Measurements from ENCODE around the gene TTC1. TPM values are rescaled to one million over a fixed set of nuclear protein-coding genes. Genes with fewer than 3 reads are reported as not detected.

Gene TTC1
- total and polyA plus RNA-seq, 8 donors = 2.3 to 50.0 (median 33.0) TPM

GRCh38 chr5:160057256-160057655 is 48.3 kb downstream of the TTC1 start:
- Histone ChIP-seq H3K36me3 (peaks cover 27 to 100% (median 98%) of the 10 kb centered on the region in 4 donors), H3K9me3 (no peaks in the 10 kb centered on the region), H3K27me3 (no peaks in the 10 kb centered on the region), H3K27ac (no peak overlapping the region), H3K4me1 (no peaks in the 10 kb centered on the region), H3K4me3 (no peak overlapping the region)
- WGBS, 5 donors = 88 to 96% (median 95%) methylated on average over 4 of the region's 4 CpGs
- no peak for TF ChIP-seq EP300 (IDR thresholded peaks at IDR 0.05)
- TF ChIP-seq, protein P1, sequence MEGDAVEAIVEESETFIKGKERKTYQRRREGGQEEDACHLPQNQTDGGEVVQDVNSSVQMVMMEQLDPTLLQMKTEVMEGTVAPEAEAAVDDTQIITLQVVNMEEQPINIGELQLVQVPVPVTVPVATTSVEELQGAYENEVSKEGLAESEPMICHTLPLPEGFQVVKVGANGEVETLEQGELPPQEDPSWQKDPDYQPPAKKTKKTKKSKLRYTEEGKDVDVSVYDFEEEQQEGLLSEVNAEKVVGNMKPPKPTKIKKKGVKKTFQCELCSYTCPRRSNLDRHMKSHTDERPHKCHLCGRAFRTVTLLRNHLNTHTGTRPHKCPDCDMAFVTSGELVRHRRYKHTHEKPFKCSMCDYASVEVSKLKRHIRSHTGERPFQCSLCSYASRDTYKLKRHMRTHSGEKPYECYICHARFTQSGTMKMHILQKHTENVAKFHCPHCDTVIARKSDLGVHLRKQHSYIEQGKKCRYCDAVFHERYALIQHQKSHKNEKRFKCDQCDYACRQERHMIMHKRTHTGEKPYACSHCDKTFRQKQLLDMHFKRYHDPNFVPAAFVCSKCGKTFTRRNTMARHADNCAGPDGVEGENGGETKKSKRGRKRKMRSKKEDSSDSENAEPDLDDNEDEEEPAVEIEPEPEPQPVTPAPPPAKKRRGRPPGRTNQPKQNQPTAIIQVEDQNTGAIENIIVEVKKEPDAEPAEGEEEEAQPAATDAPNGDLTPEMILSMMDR (IDR thresholded peaks at IDR 0.05) = no peak
- DNase-seq = no peak
- intact Hi-C loops (cut with DNase I; ENCODE audit: low total_unique reads) = no loop called here

GRCh38 chr5:160060001-160060400 is 51.1 kb downstream of the TTC1 start:
- DNase-seq = no peak
- TF ChIP-seq EP300 (IDR thresholded peaks at IDR 0.05) = no peak
- TF ChIP-seq, protein P1 (IDR thresholded peaks at IDR 0.05) = no peak
- TF ChIP-seq POLR2A (IDR thresholded peaks at IDR 0.05) = no peak
- no peak for TF ChIP-seq POLR2AphosphoS5 (IDR thresholded peaks at IDR 0.05)
- Histone ChIP-seq H3K4me3 (no peak overlapping the region), H3K4me1 (peaks cover 5 to 14% (median 10%) of the 10 kb centered on the region in 4 donors), H3K27me3 (no peaks in the 10 kb centered on the region), H3K36me3 (peaks cover 21 to 93% (median 84%) of the 10 kb centered on the region in 4 donors), H3K27ac (no peak overlapping the region), H3K9me3 (no peaks in the 10 kb centered on the region)
- intact Hi-C loops (cut with DNase I; ENCODE audit: low total_unique reads) = no loop called here
- 82 to 93% (median 84%) methylated on average over 4 of the region's 4 CpGs for WGBS, 5 donors

GRCh38 chr5:160061770-160062169 is 52.8 kb downstream of the TTC1 start:
- H3K27ac ChIP-seq = no peak overlapping the region
- no peak for DNase-seq

DNA sequence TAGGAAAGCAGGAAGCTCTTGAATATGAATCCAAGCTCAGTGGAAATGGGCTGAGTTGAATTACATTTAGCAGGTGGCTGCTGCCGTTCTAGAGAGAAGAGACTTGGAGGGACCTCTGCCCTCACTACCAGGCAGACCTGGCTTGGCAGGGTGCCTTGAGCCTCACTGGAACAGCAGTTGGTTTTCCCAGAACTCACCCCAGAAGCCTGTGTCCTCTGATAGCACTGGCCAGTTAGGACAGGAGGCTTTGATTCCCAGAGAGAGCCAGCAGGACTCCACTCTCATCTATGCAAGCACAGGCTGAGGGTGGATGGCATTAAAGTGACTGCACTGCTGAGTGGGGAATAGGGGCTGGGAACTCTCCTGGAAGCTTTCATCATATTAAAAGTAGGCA is 55.5 kb downstream of the TTC1 start:
- no peaks in the 10 kb centered on the region for H3K27me3 ChIP-seq
- peak; percentile 64 to 72 for DNase-seq
- 17 to 48% (median 42%) methylated on average over 1 of the region's 1 CpG for WGBS, 5 donors
- H3K4me3 ChIP-seq = no peak overlapping the region
- no peak for TF ChIP-seq EP300 (IDR thresholded peaks at IDR 0.05)
- TF ChIP-seq POLR2AphosphoS5 (IDR thresholded peaks at IDR 0.05) = no peak
- TF ChIP-seq, protein P1 (IDR thresholded peaks at IDR 0.05) = no peak
- no peak for TF ChIP-seq POLR2A (IDR thresholded peaks at IDR 0.05)
- H3K27ac ChIP-seq = peak overlapping the region; percentile 16 to 73 (median 64)
- intact Hi-C loops (cut with DNase I; ENCODE audit: low total_unique reads) = no loop called here
- H3K9me3 ChIP-seq = no peaks in the 10 kb centered on the region
- peaks cover 5 to 19% (median 12%) of the 10 kb centered on the region in 4 donors for H3K4me1 ChIP-seq
- peaks cover 13 to 91% (median 70%) of the 10 kb centered on the region in 4 donors for H3K36me3 ChIP-seq

More at GRCh38 chr5:160061770-160062169, 52.8 kb downstream of the TTC1 start:
- Histone ChIP-seq H3K9me3 (no peaks in the 10 kb centered on the region), H3K27me3 (no peaks in the 10 kb centered on the region), H3K4me3 (no peak overlapping the region), H3K4me1 (peaks cover 5 to 19% (median 12%) of the 10 kb centered on the region in 4 donors), H3K36me3 (peaks cover 18 to 93% (median 81%) of the 10 kb centered on the region in 4 donors)
- TF ChIP-seq, protein P1 (IDR thresholded peaks at IDR 0.05) = no peak
- no peak for TF ChIP-seq POLR2A (IDR thresholded peaks at IDR 0.05)
- TF ChIP-seq EP300 (IDR thresholded peaks at IDR 0.05) = no peak
- TF ChIP-seq POLR2AphosphoS5 (IDR thresholded peaks at IDR 0.05) = no peak
- WGBS, 5 donors = 65 to 95% (median 93%) methylated on average over 3 of the region's 3 CpGs
- intact Hi-C loops (cut with DNase I; ENCODE audit: low total_unique reads) = no loop called here
